B cell (primary cell): ENCODE data around the gene CDC42BPA. TPM values are rescaled to one million over a fixed set of nuclear protein-coding genes. Genes with fewer than 3 reads are reported as not detected.

Experiments used
- ATAC-seq: fragments of 200-7000 bp; cut with Tn5 transposase; one replicate; pipeline ENCODE4 v1.10.0; 2021; ENCODE audit warnings: low read depth, mild to moderate bottlenecking, moderate number of reproducible peaks, moderate library complexity
- CTCF ChIA-PET: fragments of 350-600 bp; sonication (Branson Sonifier 250); formaldehyde crosslinking; loops from one replicate; lab custom pipeline; 2021; ENCODE audit warnings: antibody characterized with exemption, inconsistent platforms; lab: Charles Lee
- POLR2A ChIA-PET: fragments of 350-600 bp; sonication (Branson Sonifier 250); formaldehyde crosslinking; loops from one replicate; lab custom pipeline; 2021; ENCODE audit warnings: antibody characterized with exemption; lab: Charles Lee
- DNase-seq: peaks from one replicate; pipeline ENCODE4 v3.0.0; 2013
- H2AFZ ChIP-seq: 2 replicates; pipeline ENCODE4 v1.6.1; 2012; ENCODE audit warnings: mild to moderate bottlenecking, low read depth, low read length; ENCODE audit not compliant: insufficient read depth, poor library complexity, severe bottlenecking
- H3K27ac ChIP-seq, 2 donors: 1 replicate in 1 of 2; 2 replicates in 1 of 2; pipeline ENCODE4 v1.5.1; 2012 to 2013; ENCODE audit warnings: low read length in 2 of 2, mild to moderate bottlenecking in 2 of 2, moderate library complexity in 1 of 2
- H3K27me3 ChIP-seq, 4 experiments: fragments of 200-600 bp in 1 of 4; sonication (generic) in 1 of 4; replicated peaks in 1 of 4; 1 replicate in 2 of 4; 2 replicates in 2 of 4; pipeline versions ENCODE4 v1.6.1 to v1.7.0; 2013 to 2016; ENCODE audit warnings: low read length in 3 of 4, mild to moderate bottlenecking in 2 of 4, mixed read lengths in 1 of 4, moderate library complexity in 1 of 4; ENCODE audit not compliant: insufficient read depth in 4 of 4, control insufficient read depth in 3 of 4; ENCODE audit errors: control extremely low read depth in 1 of 4
- H3K36me3 ChIP-seq, 2 experiments: replicated peaks in 1 of 2; 1 replicate in 1 of 2; 2 replicates in 1 of 2; pipeline versions ENCODE4 v1.6.1 to v1.7.1; 2013; ENCODE audit warnings: low read length in 1 of 2; ENCODE audit not compliant: insufficient read depth in 2 of 2, control insufficient read depth in 1 of 2; ENCODE audit errors: control extremely low read depth in 1 of 2, extremely low read depth in 1 of 2
- H3K4me1 ChIP-seq, 2 donors: fragments of 200-600 bp in 1 of 2; sonication (generic) in 1 of 2; 1 replicate in 1 of 2; 2 replicates in 1 of 2; pipeline versions ENCODE4 v1.5.1 to v1.6.1; 2013 to 2017; ENCODE audit warnings: low read length in 2 of 2; ENCODE audit not compliant: control insufficient read depth in 2 of 2, insufficient read depth in 2 of 2
- H3K4me2 ChIP-seq: replicated peaks from 2 replicates; pipeline ENCODE3; 2012; ENCODE audit warnings: mild to moderate bottlenecking, low read depth, low read length; ENCODE audit not compliant: poor library complexity, severe bottlenecking
- H3K4me3 ChIP-seq, 5 experiments: fragments of 200-600 bp in 1 of 5; sonication (generic) in 1 of 5; 1 replicate in 3 of 5; 2 replicates in 2 of 5; pipeline versions ENCODE4 v1.5.1 to v1.7.0; 2011 to 2016; ENCODE audit warnings: low read length in 4 of 5, mild to moderate bottlenecking in 4 of 5, low read depth in 2 of 5, control low read depth in 1 of 5, moderate library complexity in 1 of 5; ENCODE audit not compliant: insufficient read depth in 1 of 5; ENCODE audit errors: control extremely low read depth in 1 of 5, extremely low read depth in 1 of 5
- H3K79me2 ChIP-seq: fragments of 200-600 bp; sonication (generic); one replicate; pipeline ENCODE4 v1.6.0; 2016; ENCODE audit warnings: low read length; ENCODE audit not compliant: control insufficient read depth, insufficient read depth
- H3K9ac ChIP-seq: fragments of 200-600 bp; sonication (generic); 2 replicates; pipeline ENCODE4 v1.6.1; 2017; ENCODE audit warnings: mild to moderate bottlenecking, low read length, moderate library complexity
- H3K9me3 ChIP-seq, 3 donors: one replicate each; pipeline versions ENCODE4 v1.6.1 to v1.7.1; 2013; ENCODE audit warnings: low read length in 2 of 3; ENCODE audit not compliant: control insufficient read depth in 2 of 3, insufficient read depth in 1 of 3; ENCODE audit errors: control extremely low read depth in 1 of 3
- H4K20me1 ChIP-seq: 2 replicates; pipeline ENCODE4 v1.6.0; 2012; ENCODE audit warnings: mild to moderate bottlenecking, low read length; ENCODE audit not compliant: insufficient read depth, control insufficient read depth, poor library complexity, severe bottlenecking
- H3K27ac Mint-ChIP-seq: one replicate; pipeline ENCODE4 v1.8.0; 2021; ENCODE audit warnings: mixed read lengths
- H3K27me3 Mint-ChIP-seq: one replicate; pipeline ENCODE4 v1.8.0; 2021; ENCODE audit warnings: mixed read lengths
- H3K4me1 Mint-ChIP-seq: one replicate; pipeline ENCODE4 v1.8.0; 2021; ENCODE audit warnings: mixed read lengths
- H3K4me3 Mint-ChIP-seq: one replicate; pipeline ENCODE4 v1.8.0; 2021; ENCODE audit warnings: mixed read lengths
- H3K9me3 Mint-ChIP-seq: one replicate; pipeline ENCODE4 v1.8.0; 2022; ENCODE audit warnings: mixed read lengths; ENCODE audit not compliant: insufficient read depth
- CTCF ChIP-seq: fragments of 200-600 bp; IDR thresholded peaks from one replicate; pipeline ENCODE4 v1.8.0; 2022; ENCODE audit warnings: antibody characterized with exemption, mild to moderate bottlenecking
- EZH2 ChIP-seq: IDR thresholded peaks from 2 replicates; pipeline ENCODE4 v1.6.1; 2012; ENCODE audit warnings: borderline replicate concordance, low read depth, mild to moderate bottlenecking, moderate library complexity, low read length; ENCODE audit not compliant: insufficient read depth, poor library complexity, severe bottlenecking
- WGBS: methylation state at CpG from one replicate; pipeline ENCODE4 v1.1.5; 2013; ENCODE audit warnings: missing lambda C conversion rate; ENCODE audit not compliant: insufficient coverage; 5-methylcytosine and 5-hydroxymethylcytosine counted together
- intact Hi-C: fragments of 100-400 bp; cut with micrococcal nuclease; formaldehyde crosslinking; loops from one replicate; pipeline ENCODE4 v1.10.0; 2022
- polyA plus RNA-seq: library from polyadenylated mRNA; depleted of rRNA; stranded (reverse); fragments of >200 nt; gene quantifications from 2 replicates; pipeline ENCODE4 v1.2.3, GENCODE V29; 2012
- small RNA-seq: library from RNA; depleted of rRNA; stranded (forward); fragments of <200 nt; gene quantifications from one replicate; pipeline ENCODE3, GENCODE V24; 2012; ENCODE audit warnings: low replicate concordance, low read depth; ENCODE audit not compliant: insufficient read length
- total RNA-seq, 2 donors: library from RNA; stranded (reverse); fragments of 120-200 nt in 1 of 2; gene quantifications; 1 replicate in 1 of 2; 2 replicates in 1 of 2; pipeline versions ENCODE4 v1.2.3 to v1.2.4, GENCODE V29; 2013 to 2022

Gene CDC42BPA
- total and polyA plus RNA-seq, 2 donors (not counting 1 experiment from before 2014, with no cell fraction given): 0.04 to 0.69 TPM

DNA sequence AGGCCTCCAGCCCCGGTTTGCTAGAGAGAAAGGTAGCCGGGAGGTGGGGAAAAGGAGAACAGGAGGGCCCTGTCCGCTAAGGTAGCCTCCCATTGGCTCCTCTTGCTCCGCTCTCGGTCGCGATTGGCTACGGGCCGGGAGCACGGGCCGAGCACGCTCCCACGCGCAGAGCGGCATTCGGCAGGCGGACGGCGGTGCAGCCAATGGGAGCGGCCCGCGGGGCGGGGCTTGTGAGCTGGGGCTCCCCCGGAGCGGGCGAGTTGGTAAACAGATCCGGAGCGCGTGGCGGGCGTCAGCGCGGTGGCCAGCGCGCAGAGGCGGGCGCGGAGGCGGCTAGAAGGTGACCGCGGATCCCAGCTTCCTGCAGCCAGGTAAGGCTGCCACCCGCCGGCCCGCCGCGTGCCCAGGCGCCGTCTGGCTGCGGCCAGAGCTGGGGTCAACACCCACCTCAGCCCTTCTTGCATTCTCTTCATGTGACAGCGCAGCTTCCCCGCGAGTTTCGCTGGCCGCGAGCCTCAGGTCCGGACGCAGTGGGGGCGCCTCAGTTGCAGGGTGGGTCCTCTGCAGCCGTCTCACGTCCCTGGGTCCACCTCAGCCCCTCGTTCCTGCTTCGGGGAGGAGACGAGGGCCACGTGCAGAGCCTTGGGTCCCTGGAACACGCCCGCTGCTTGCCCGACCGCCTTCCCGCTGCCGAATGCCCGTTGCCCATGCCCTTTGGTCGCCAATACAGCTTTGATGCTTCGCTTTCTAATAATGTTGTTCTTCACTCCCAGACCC, 378.1 kb downstream of the CDC42BPA start, which contains the start of gene COQ8A:
Gene COQ8A (plus strand): TSS at position 266 of the 777 bp plus-strand sequence. CDS start 21,092 bp downstream, outside the sequence.
- Histone ChIP-seq H3K4me1 (peaks cover 27 to 35% of the 10 kb centered on the region in 2 donors), H2AFZ (peak within 1 kb of the TSS; percentile 99), H3K4me3 (peak within 1 kb of the TSS; percentile 78 to 93 (median 90)), H3K79me2 (peaks cover 51% of the 10 kb centered on the region), H3K36me3 (no peaks in the 10 kb centered on the region), H4K20me1 (peaks cover 45% of the 10 kb centered on the region), H3K27me3 (no peaks in the 10 kb centered on the region), H3K9ac (peak within 1 kb of the TSS; percentile 89), H3K9me3 (peaks cover 0 to 7% (median 4%) of the 10 kb centered on the region in 3 donors), H3K4me2 (peak within 1 kb of the TSS; percentile 80), H3K27ac (peak within 1 kb of the TSS; percentile 86 to 94)
- Mint-ChIP-seq H3K27ac (peak within 1 kb of the TSS; percentile 99), H3K27me3 (no peaks in the 10 kb centered on the region), H3K9me3 (peaks cover 3% of the 10 kb centered on the region), H3K4me3 (peak within 1 kb of the TSS; percentile 95), H3K4me1 (peaks cover 60% of the 10 kb centered on the region)
- DNase-seq: peak; percentile 99
- ChIA-PET POLR2A (interaction anchor here (1.2 to 1.9 kb wide), 4 partner anchors 10 to 534 kb away, joined by 3 to 5 read pairs (median 3); no protein-coding TSS in a partner anchor), CTCF (interaction anchor here (0.9 to 1.6 kb wide), 5 partner anchors 11 to 532 kb away, joined by 3 to 5 read pairs (median 3); partner anchors contain the start of genes PARP1 and PSEN2)
- TF ChIP-seq CTCF: no peak
- TF ChIP-seq EZH2: no peak
- peak; percentile 92 for ATAC-seq
- intact Hi-C loops: loop anchor here (1.0 to 2.0 kb wide), 4 partner anchors 57 to 313 kb away; partner anchors contain the start of gene PSEN2
- WGBS: under 1% methylated on average over 73 of the region's 73 CpGs

Small RNA genes within 50 kb of the gene (small RNA-seq; reads per million reads assigned to genes)
- not detected for gene AL353689.1

Other genes with a start within 250 kb of the CDC42BPA start
- gene ZNF678, start 245.1 kb upstream of the CDC42BPA start, total RNA-seq: 16.0 and 20.3 TPM in 2 replicates
- gene ZNF678, start 245.1 kb upstream of the CDC42BPA start, polyA plus RNA-seq: 5.5 and 6.2 TPM in 2 replicates